Stimulated activated naive CD8-positive, alpha-beta T cell treated with anti-CD3 and anti-CD28 coated beads, Interleukin-15, Interleukin-2, amounts not matched to agents 100 ng/mL and 50 ng/mL, for 24 hours (primary cell): Measurements from ENCODE around the gene PRADC1.
"Not testable (repeated sequence)": the region's sequence is repeated elsewhere in the genome, so short reads cannot be mapped to it uniquely, and the experiment has no call there.

Experiments used
- H3K27ac Mint-ChIP-seq: one replicate; pipeline ENCODE4 v1.8.0; 2021; ENCODE audit warnings: mild to moderate bottlenecking, mixed read lengths
- H3K27me3 Mint-ChIP-seq: one replicate; pipeline ENCODE4 v1.8.0; 2021; ENCODE audit warnings: mixed read lengths
- H3K36me3 Mint-ChIP-seq: one replicate; pipeline ENCODE4 v1.8.0; 2021; ENCODE audit warnings: low read depth, mixed read lengths
- H3K4me1 Mint-ChIP-seq: one replicate; pipeline ENCODE4 v1.8.0; 2021; ENCODE audit warnings: low read depth, mixed read lengths
- H3K4me3 Mint-ChIP-seq: one replicate; pipeline ENCODE4 v1.8.0; 2021; ENCODE audit warnings: mild to moderate bottlenecking, mixed read lengths
- H3K9me3 Mint-ChIP-seq: one replicate; pipeline ENCODE4 v1.8.0; 2021; ENCODE audit warnings: mixed read lengths

Gene PRADC1

GRCh38 chr2:73210696-73211095, 22.3 kb downstream of the PRADC1 start:
- H3K27me3 Mint-ChIP-seq: peaks cover 6% of the 10 kb centered on the region
- H3K9me3 Mint-ChIP-seq: no peaks in the 10 kb centered on the region
- H3K36me3 Mint-ChIP-seq: no peaks in the 10 kb centered on the region
- H3K4me1 Mint-ChIP-seq: peaks cover 32% of the 10 kb centered on the region
- H3K4me3 Mint-ChIP-seq: no peak overlapping the region
- no peak overlapping the region for H3K27ac Mint-ChIP-seq

GRCh38 chr2:73210019-73210418, 23.0 kb downstream of the PRADC1 start:
- peaks cover 9% of the 10 kb centered on the region for H3K27me3 Mint-ChIP-seq
- H3K27ac Mint-ChIP-seq: no peak overlapping the region
- H3K4me1 Mint-ChIP-seq: peaks cover 25% of the 10 kb centered on the region
- no peaks in the 10 kb centered on the region for H3K36me3 Mint-ChIP-seq
- H3K9me3 Mint-ChIP-seq: no peaks in the 10 kb centered on the region
- H3K4me3 Mint-ChIP-seq: no peak overlapping the region

- H3K27ac Mint-ChIP-seq: no peak overlapping the region
- H3K4me1 Mint-ChIP-seq: peaks cover 12% of the 10 kb centered on the region
- H3K9me3 Mint-ChIP-seq: no peaks in the 10 kb centered on the region
- no peaks in the 10 kb centered on the region for H3K36me3 Mint-ChIP-seq
- H3K4me3 Mint-ChIP-seq: no peak overlapping the region
- peaks cover 22% of the 10 kb centered on the region for H3K27me3 Mint-ChIP-seq
These were observed 24.8 kb downstream of the PRADC1 start for GRCh38 chr2:73208258-73208657.

- H3K9me3 Mint-ChIP-seq: no peaks in the 10 kb centered on the region
- H3K4me1 Mint-ChIP-seq: peaks cover 8% of the 10 kb centered on the region
- H3K27ac Mint-ChIP-seq: no peak overlapping the region
- H3K27me3 Mint-ChIP-seq: peaks cover 32% of the 10 kb centered on the region
- H3K36me3 Mint-ChIP-seq: no peaks in the 10 kb centered on the region
- H3K4me3 Mint-ChIP-seq: no peak overlapping the region
These were observed 27.4 kb downstream of the PRADC1 start for GRCh38 chr2:73205611-73206010.

GRCh38 chr2:73203055-73203681, 29.9 kb downstream of the PRADC1 start:
- no peaks in the 10 kb centered on the region for H3K9me3 Mint-ChIP-seq
- peaks cover 8% of the 10 kb centered on the region for H3K4me1 Mint-ChIP-seq
- no peaks in the 10 kb centered on the region for H3K36me3 Mint-ChIP-seq
- H3K27ac Mint-ChIP-seq: no peak overlapping the region
- no peak overlapping the region for H3K4me3 Mint-ChIP-seq
- peaks cover 50% of the 10 kb centered on the region for H3K27me3 Mint-ChIP-seq

- no peaks in the 10 kb centered on the region for H3K9me3 Mint-ChIP-seq
- H3K4me1 Mint-ChIP-seq: peaks cover 8% of the 10 kb centered on the region
- no peak within 1 kb of the TSS for H3K27ac Mint-ChIP-seq
- no peaks in the 10 kb centered on the region for H3K36me3 Mint-ChIP-seq
- H3K4me3 Mint-ChIP-seq: peak within 1 kb of the TSS; percentile 53
- peaks cover 52% of the 10 kb centered on the region for H3K27me3 Mint-ChIP-seq
These were observed 30.6 kb downstream of the PRADC1 start, which contains the start of gene NOTO for GRCh38 chr2:73202156-73203054. Gene NOTO (plus strand): TSS chr2:73202574. CDS start chr2:73202667, 93 bp downstream.

- H3K27ac Mint-ChIP-seq, H3K9me3 Mint-ChIP-seq, H3K4me1 Mint-ChIP-seq, H3K36me3 Mint-ChIP-seq, H3K4me3 Mint-ChIP-seq: not testable (repeated sequence)
- H3K27me3 Mint-ChIP-seq: peaks cover 55% of the 10 kb centered on the region
These were observed 32.8 kb downstream of the PRADC1 start for GRCh38 chr2:73200281-73200680.

GRCh38 chr2:73197579-73197978, 35.5 kb downstream of the PRADC1 start:
- Mint-ChIP-seq H3K4me1 (peaks cover 5% of the 10 kb centered on the region), H3K27me3 (peaks cover 39% of the 10 kb centered on the region), H3K27ac (no peak overlapping the region), H3K4me3 (no peak overlapping the region), H3K9me3 (no peaks in the 10 kb centered on the region), H3K36me3 (no peaks in the 10 kb centered on the region)

GRCh38 chr2:73187549-73187948, 45.5 kb downstream of the PRADC1 start:
- no peaks in the 10 kb centered on the region for H3K4me1 Mint-ChIP-seq
- no peaks in the 10 kb centered on the region for H3K36me3 Mint-ChIP-seq
- H3K27ac Mint-ChIP-seq: no peak overlapping the region
- H3K4me3 Mint-ChIP-seq: no peak overlapping the region
- H3K27me3 Mint-ChIP-seq: peaks cover 14% of the 10 kb centered on the region
- no peaks in the 10 kb centered on the region for H3K9me3 Mint-ChIP-seq

- Mint-ChIP-seq H3K27ac (no peak overlapping the region), H3K4me3 (no peak overlapping the region), H3K4me1 (no peaks in the 10 kb centered on the region), H3K36me3 (no peaks in the 10 kb centered on the region), H3K9me3 (no peaks in the 10 kb centered on the region), H3K27me3 (peaks cover 14% of the 10 kb centered on the region)
These were observed 47.1 kb downstream of the PRADC1 start for GRCh38 chr2:73185965-73186364.
